ENCODE results near the gene JRKL.

GRCh38 chr11:96385187-96385586 lies 4.6 kb upstream of the JRKL start:
- no peak for TF ChIP-seq CTCF (IDR thresholded peaks at IDR 0.05)
- TF ChIP-seq POLR2A (IDR thresholded peaks at IDR 0.05) = no peak
